Neural progenitor cell (in vitro differentiated cells): ENCODE results near the gene BBS9. TPM values are rescaled to one million over a fixed set of nuclear protein-coding genes. Genes with fewer than 3 reads are reported as not detected.

Source experiments
- DNase-seq: peaks from one replicate; pipeline ENCODE4 v3.0.0-alpha.2; 2016; ENCODE audit warnings: low spot score
- H2AFZ ChIP-seq: fragments of 200-600 bp; sonication (generic); replicated peaks from 2 replicates; pipeline ENCODE4 v1.6.1; 2016; ENCODE audit warnings: antibody characterized with exemption
- H3F3A ChIP-seq: fragments of 200-600 bp; sonication (generic); 2 replicates; pipeline ENCODE4 v1.6.1; 2016; ENCODE audit warnings: antibody characterized with exemption, low read depth
- H3K27ac ChIP-seq: fragments of 200-600 bp; sonication (generic); 2 replicates; pipeline ENCODE4 v1.5.1; 2016; ENCODE audit warnings: mild to moderate bottlenecking
- H3K27me3 ChIP-seq: fragments of 200-600 bp; sonication (generic); 2 replicates; pipeline ENCODE4 v1.6.1; 2016; ENCODE audit warnings: mild to moderate bottlenecking, moderate library complexity
- H3K36me3 ChIP-seq: fragments of 200-600 bp; sonication (generic); 2 replicates; pipeline ENCODE4 v1.5.1; 2016
- H3K4me1 ChIP-seq: fragments of 200-600 bp; sonication (generic); 2 replicates; pipeline ENCODE4 v1.6.1; 2016; ENCODE audit warnings: mixed run types
- H3K4me2 ChIP-seq: fragments of 200-600 bp; sonication (generic); 2 replicates; pipeline ENCODE4 v1.6.1; 2016
- H3K4me3 ChIP-seq: fragments of 200-600 bp; sonication (generic); 2 replicates; pipeline ENCODE4 v1.5.1; 2016
- H3K79me2 ChIP-seq: fragments of 200-600 bp; sonication (generic); 2 replicates; pipeline ENCODE4 v1.6.1; 2016; ENCODE audit warnings: low read depth
- H3K9ac ChIP-seq: fragments of 200-600 bp; sonication (generic); 2 replicates; pipeline ENCODE4 v1.6.1; 2016
- H3K9me3 ChIP-seq: fragments of 200-600 bp; sonication (generic); 2 replicates; pipeline ENCODE4 v1.5.1; 2016; ENCODE audit warnings: low read depth
- H4K20me1 ChIP-seq: fragments of 200-600 bp; sonication (generic); 2 replicates; pipeline ENCODE4 v1.6.1; 2016; ENCODE audit warnings: low read depth
- H3K27ac Mint-ChIP-seq: 3 replicates; pipeline ENCODE4 v1.8.0; 2021; ENCODE audit warnings: mixed read lengths
- H3K27me3 Mint-ChIP-seq: 2 replicates; pipeline ENCODE4 v1.8.0; 2022; ENCODE audit warnings: low read depth, mild to moderate bottlenecking, inconsistent platforms, moderate library complexity, mixed read lengths; ENCODE audit not compliant: insufficient read depth
- H3K36me3 Mint-ChIP-seq: 3 replicates; pipeline ENCODE4 v1.8.0; 2021; ENCODE audit warnings: mixed read lengths
- H3K4me1 Mint-ChIP-seq: 3 replicates; pipeline ENCODE4 v1.8.0; 2021; ENCODE audit warnings: mixed read lengths
- H3K4me3 Mint-ChIP-seq: 3 replicates; pipeline ENCODE4 v1.8.0; 2021; ENCODE audit warnings: mild to moderate bottlenecking, moderate library complexity, mixed read lengths
- H3K9me3 Mint-ChIP-seq: 3 replicates; pipeline ENCODE4 v1.8.0; 2020; ENCODE audit warnings: mixed read lengths
- EZH2 ChIP-seq: fragments of 200-600 bp; sonication (generic); IDR thresholded peaks from 2 replicates; pipeline ENCODE4 v1.6.1; 2017; ENCODE audit warnings: antibody characterized with exemption, mild to moderate bottlenecking, moderate library complexity
- EZH2phosphoT487 ChIP-seq: fragments of 200-600 bp; sonication (generic); IDR thresholded peaks from 2 replicates; pipeline ENCODE4 v1.6.1; 2017; ENCODE audit warnings: antibody characterized with exemption
- total RNA-seq: library from RNA; depleted of rRNA; stranded (reverse); fragments of >200 nt; gene quantifications from 2 replicates; pipeline ENCODE4 v1.2.3, GENCODE V29; 2015; ENCODE audit warnings: low replicate concordance
- TF ChIP-seq, protein P1 (sequence below): fragments of 200-600 bp; sonication (generic); IDR thresholded peaks from 2 replicates; pipeline ENCODE4 v1.5.1; 2017; ENCODE audit warnings: antibody characterized with exemption, mild to moderate bottlenecking

BBS9 gene
- total RNA-seq, 1 donor from 2014 or later = 40.3 TPM

DNA sequence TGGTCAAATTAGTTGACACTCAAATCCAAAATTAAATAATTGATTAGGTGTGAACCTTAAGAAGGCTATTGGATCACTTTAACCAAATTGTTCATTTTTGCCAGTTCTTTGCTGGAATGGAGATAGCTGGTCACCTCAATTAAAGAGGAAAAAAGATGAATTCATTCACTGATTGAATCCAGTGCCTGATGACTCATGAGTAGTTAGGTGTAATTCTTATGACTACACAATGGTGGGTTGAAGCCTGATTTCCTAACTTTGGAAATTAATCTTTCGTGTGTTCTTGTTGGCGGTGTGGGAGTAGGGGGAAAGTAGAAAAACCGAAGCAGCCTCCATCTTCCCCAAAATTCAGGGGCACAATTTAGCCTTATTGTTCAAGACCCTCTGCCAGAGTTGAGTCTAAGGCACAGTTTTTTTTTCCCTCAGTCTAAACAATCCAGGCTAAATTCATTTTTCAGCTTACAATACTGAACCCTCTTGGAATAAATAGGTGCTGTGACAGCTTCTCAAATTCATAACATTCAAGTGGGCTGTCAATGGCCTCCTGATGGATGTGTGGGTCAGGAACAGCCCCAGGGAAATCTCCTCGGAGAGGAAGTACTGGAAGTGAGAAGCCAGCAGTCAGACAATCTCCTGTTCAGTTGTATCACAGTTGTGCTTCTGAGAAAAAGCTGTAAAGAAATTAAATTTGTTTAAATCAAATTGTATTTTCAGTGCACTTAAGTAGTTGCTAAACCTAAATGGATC lies 356.6 kb downstream of the BBS9 start:
- no peaks in the 10 kb centered on the region for H3K4me1 Mint-ChIP-seq
- Histone ChIP-seq H3K9ac (no peak overlapping the region), H3K79me2 (no peaks in the 10 kb centered on the region), H3F3A (no peaks in the 10 kb centered on the region), H3K4me3 (no peak overlapping the region), H2AFZ (no peak overlapping the region), H3K4me1 (peaks cover 4% of the 10 kb centered on the region), H3K9me3 (no peaks in the 10 kb centered on the region), H3K36me3 (no peaks in the 10 kb centered on the region), H4K20me1 (no peaks in the 10 kb centered on the region), H3K27me3 (no peaks in the 10 kb centered on the region), H3K27ac (no peak overlapping the region), H3K4me2 (no peak overlapping the region)
- H3K9me3 Mint-ChIP-seq = peaks cover 2% of the 10 kb centered on the region
- H3K27me3 Mint-ChIP-seq = peaks cover 2% of the 10 kb centered on the region
- DNase-seq = no peak
- H3K27ac Mint-ChIP-seq = no peak overlapping the region
- H3K4me3 Mint-ChIP-seq = no peak overlapping the region
- H3K36me3 Mint-ChIP-seq = peaks cover 2% of the 10 kb centered on the region
- TF ChIP-seq EZH2 = no peak
- TF ChIP-seq, protein P1, sequence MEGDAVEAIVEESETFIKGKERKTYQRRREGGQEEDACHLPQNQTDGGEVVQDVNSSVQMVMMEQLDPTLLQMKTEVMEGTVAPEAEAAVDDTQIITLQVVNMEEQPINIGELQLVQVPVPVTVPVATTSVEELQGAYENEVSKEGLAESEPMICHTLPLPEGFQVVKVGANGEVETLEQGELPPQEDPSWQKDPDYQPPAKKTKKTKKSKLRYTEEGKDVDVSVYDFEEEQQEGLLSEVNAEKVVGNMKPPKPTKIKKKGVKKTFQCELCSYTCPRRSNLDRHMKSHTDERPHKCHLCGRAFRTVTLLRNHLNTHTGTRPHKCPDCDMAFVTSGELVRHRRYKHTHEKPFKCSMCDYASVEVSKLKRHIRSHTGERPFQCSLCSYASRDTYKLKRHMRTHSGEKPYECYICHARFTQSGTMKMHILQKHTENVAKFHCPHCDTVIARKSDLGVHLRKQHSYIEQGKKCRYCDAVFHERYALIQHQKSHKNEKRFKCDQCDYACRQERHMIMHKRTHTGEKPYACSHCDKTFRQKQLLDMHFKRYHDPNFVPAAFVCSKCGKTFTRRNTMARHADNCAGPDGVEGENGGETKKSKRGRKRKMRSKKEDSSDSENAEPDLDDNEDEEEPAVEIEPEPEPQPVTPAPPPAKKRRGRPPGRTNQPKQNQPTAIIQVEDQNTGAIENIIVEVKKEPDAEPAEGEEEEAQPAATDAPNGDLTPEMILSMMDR = no peak
- TF ChIP-seq EZH2phosphoT487 = no peak

DNA sequence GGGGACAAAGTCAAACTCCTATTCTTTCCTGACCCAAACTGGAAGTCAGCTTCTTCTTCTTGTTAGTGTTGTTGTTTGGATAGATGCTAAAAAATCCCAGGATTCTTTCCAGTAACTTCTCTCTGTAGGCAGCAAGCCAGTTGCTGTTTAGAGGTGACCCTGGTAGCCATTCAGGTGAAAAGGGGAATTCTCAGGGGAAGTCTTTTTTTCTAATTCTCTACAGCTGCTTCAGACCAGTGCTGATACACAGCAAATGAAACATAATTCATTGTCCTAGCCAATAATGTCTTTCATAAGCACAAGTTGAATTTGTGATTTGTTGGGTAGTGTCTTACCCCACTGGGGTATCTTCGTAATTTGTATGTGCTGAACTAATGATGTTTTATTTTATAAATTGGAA lies 357.3 kb downstream of the BBS9 start:
- Mint-ChIP-seq H3K36me3 (peaks cover 2% of the 10 kb centered on the region), H3K4me3 (no peak overlapping the region), H3K27me3 (peaks cover 2% of the 10 kb centered on the region), H3K9me3 (peaks cover 2% of the 10 kb centered on the region), H3K4me1 (no peaks in the 10 kb centered on the region), H3K27ac (no peak overlapping the region)
- Histone ChIP-seq H3K9ac (no peak overlapping the region), H3K27me3 (no peaks in the 10 kb centered on the region), H3K27ac (no peak overlapping the region), H3K36me3 (no peaks in the 10 kb centered on the region), H4K20me1 (no peaks in the 10 kb centered on the region), H2AFZ (no peak overlapping the region), H3F3A (no peaks in the 10 kb centered on the region), H3K9me3 (no peaks in the 10 kb centered on the region), H3K4me1 (peaks cover 4% of the 10 kb centered on the region), H3K79me2 (no peaks in the 10 kb centered on the region), H3K4me2 (no peak overlapping the region), H3K4me3 (no peak overlapping the region)
- TF ChIP-seq EZH2phosphoT487 = no peak
- TF ChIP-seq EZH2 = no peak
- TF ChIP-seq, protein P1 = no peak
- DNase-seq = no peak

DNA sequence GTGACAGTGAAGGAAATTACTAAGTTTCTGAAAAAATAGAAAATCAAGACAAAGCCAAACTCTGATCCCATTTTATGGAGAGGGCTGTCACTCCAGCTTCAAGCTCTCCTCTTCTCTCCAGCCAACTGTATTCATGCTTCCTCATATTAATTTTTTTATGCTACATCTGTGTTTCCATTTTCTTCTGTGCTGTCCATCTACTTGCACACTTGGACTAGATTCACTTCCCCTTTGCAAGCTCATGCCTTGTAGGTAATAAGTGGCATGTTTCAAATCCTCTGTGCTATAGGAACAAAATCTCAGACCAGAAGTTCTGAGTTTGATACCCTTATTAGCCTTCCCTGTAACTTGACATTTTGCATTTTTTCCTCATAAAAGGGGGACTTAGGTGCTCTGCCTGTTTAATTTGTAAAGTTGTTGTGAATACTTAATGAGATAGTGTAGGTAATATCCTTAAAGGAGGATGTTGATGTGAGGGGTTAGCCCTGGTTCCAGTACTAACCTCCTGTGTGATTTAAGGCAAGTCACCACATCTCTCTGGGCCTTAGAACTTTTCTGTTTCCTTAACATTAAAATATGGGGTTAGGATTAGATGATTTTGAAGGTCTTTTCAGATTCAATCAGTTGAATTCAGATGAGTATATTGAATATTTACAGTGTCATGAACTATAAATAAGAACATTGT lies 358.8 kb downstream of the BBS9 start:
- Histone ChIP-seq H3K36me3 (no peaks in the 10 kb centered on the region), H3K9me3 (no peaks in the 10 kb centered on the region), H3K9ac (no peak overlapping the region), H3K79me2 (no peaks in the 10 kb centered on the region), H3F3A (no peaks in the 10 kb centered on the region), H3K27ac (no peak overlapping the region), H4K20me1 (no peaks in the 10 kb centered on the region), H2AFZ (no peak overlapping the region), H3K4me1 (peaks cover 4% of the 10 kb centered on the region), H3K4me3 (no peak overlapping the region), H3K4me2 (no peak overlapping the region), H3K27me3 (no peaks in the 10 kb centered on the region)
- H3K9me3 Mint-ChIP-seq = peaks cover 2% of the 10 kb centered on the region
- H3K36me3 Mint-ChIP-seq = peaks cover 2% of the 10 kb centered on the region
- peaks cover 2% of the 10 kb centered on the region for H3K27me3 Mint-ChIP-seq
- DNase-seq = no peak
- no peak overlapping the region for H3K4me3 Mint-ChIP-seq
- H3K4me1 Mint-ChIP-seq = no peaks in the 10 kb centered on the region
- H3K27ac Mint-ChIP-seq = no peak overlapping the region
- TF ChIP-seq, protein P1 = no peak
- TF ChIP-seq EZH2 = no peak
- TF ChIP-seq EZH2phosphoT487 = no peak
